GM18517 (cell line): ENCODE results near the gene TNFAIP3.

Experiments used
- ATAC-seq: cut with Tn5 transposase; IDR thresholded peaks from one replicate; pipeline ENCODE4 v1.9.1; 2021; ENCODE audit warnings: mild to moderate bottlenecking, moderate library complexity; ENCODE audit not compliant: unreplicated experiment

TNFAIP3 gene

DNA sequence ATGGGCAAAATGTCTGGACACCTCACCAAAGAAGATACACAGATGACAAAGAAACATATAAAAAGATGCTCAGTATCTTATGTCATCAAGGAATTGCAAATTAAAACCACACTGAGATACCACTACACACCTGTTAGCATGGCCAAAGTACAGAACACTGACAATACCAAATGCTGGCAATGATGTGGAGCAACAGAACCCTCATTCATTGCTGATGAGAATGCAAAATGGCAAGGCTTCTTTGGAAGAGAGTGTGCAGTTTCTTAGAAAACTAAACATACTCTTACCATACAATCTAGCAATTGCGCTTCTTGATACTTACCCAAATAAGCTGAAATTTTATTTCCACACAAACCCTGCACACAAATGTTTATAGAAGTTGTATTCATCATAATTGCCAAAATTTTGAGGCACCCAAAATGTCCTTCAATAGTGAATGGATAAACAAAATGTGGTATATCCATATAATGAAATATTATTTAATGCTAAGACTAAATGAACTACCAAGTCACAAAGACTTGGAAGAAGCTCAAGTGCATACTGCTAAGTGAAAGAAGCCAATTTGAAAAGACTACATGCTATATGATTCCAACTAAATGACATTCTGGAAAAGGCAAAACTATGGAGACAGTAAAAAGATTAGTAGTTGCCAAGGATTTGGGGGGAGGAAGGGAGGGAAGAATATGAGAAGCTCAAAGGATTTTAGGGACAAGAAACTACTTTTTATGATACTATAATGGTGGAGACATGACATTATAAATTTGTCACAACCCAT, 50.7 kb downstream of the TNFAIP3 start:
- ATAC-seq: no peak

DNA sequence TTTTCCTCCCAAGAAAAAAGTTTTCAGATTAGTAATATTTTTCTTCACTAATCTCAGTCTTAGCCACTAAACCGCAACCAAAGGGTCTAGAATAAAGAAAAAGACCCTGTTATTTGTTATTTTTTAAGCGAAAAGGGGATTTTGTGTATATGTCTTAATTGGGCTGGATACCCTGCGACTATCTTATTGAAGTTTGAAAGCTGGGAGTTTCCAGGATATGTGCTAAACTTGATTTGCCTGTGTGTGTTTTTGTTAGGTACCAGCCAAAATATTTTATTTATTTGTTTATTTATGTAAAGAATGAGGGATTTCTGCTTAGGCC, 52.4 kb downstream of the TNFAIP3 start:
- no peak for ATAC-seq

DNA sequence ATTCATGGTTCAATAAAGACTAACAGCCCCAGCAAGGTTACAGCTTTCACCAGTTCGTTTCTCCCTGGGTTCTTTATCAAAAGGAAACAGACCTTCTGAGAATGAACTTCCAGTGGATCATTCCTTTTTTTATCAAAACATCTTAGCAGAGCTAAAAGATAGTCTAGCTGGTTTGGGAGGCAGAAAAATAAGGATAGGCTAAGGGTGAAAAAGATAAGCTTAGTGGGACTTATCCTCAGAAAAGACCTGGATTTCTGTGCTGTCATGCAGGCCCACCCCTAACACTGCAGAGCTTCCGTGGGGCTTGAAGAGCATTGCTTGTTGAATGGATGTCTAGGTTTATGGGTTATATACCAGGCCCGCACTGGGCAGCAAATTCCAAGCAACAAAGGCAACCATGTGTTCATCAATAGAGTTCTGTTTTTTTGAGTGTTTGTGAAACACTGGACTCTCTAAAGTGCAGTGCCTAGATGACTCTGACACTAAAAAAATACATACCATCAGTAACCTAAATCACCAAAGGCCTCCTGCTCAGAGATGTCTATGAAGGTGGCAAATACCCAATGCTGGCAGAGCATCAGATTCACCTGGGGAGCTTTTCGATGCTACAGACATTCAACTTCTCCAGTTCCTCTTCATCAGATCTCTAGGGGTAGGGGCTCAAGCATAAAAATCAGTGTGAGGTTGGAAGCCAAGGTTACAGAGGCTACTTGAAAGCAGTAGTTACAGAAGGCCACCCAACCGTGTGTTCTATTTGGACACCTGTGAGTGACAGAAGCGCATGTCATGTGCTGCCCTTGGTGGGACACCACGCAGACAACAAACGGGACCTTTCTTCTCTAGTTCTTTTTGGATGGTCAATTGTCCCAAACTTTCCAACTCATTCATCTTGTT, 53.0 kb downstream of the TNFAIP3 start:
- no peak for ATAC-seq

DNA sequence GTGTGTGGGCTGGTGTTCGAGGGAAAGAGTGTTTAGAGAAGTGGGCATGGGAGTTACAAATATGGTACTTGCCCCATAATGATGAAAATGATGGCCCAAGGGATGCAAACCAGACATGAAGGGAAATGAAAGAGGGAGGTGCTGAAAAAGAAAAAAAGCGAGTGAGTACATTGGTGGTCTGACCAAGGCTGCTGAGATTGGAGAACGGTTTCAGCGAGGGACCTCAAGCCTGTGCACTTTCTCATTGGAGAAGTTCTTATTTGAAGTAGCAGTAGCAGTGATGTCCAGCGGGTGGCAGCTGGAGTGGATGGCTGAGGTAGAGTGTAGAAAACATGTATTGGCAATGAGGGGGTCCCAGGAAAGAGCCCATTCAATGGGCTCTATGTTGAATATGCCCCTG, 54.8 kb downstream of the TNFAIP3 start:
- peak; percentile 53 for ATAC-seq

DNA sequence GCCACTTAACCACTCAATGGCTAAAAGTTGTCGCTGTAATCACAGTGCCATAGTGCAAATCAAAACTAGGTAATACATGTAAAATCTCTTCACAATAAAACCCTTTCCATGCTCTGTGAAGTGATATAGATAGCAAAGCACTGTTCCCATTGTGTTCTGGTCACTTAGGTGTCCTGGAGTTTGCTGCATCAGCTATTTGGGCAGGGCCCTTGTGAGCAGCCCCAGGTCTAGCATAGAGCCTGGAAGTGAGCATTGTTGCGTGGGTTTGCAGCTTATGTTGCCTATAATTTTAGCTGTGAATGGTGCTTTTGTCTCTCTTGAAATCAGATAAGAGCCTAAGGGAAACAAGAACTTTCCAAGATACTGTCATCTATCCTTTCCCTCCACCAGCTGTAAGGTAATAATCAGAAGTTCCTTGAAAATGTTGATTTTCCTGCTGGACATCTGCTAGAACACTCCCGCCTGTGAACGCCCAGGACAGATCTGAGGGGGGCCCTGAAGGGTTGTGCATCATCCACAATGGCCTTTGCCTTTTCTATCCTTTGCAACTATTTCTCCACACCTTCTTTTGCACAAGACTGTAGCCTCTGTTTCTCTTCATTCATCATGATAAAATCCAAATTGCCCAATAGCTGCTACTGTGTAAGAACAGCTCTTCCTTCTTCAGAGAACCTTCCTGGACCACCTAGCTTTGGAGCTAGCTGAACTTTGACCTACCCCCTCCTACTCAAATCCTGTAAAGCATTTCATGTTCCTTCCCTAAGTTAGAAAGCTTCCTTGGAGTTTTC, 57.0 kb downstream of the TNFAIP3 start:
- no peak for ATAC-seq

DNA sequence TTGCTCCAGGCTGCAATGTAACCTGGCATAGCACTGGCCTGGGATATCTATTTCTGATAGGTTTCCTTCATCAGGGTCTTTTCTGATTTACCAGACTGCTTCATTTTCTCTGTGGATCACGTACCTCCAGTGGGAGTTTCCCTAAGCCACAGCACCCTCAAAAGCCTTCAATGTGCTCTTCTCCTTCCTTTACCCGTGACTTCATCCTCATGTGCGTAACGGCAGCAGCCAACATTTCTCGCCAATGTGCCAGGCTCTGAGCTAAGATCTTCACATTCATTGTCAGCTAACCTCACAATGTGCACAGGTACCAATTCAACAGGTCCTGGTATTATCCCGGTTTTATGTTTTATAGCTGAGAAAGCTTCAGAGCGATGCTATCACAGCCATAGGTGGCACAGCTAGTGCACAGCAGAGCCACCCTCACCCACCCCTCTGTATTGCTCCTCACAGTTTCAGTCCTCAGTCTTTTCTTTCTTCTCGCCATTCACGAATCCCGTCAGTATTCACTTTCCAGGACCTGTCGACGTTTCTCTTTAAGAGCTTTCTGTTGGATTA, 58.2 kb downstream of the TNFAIP3 start:
- no peak for ATAC-seq

DNA sequence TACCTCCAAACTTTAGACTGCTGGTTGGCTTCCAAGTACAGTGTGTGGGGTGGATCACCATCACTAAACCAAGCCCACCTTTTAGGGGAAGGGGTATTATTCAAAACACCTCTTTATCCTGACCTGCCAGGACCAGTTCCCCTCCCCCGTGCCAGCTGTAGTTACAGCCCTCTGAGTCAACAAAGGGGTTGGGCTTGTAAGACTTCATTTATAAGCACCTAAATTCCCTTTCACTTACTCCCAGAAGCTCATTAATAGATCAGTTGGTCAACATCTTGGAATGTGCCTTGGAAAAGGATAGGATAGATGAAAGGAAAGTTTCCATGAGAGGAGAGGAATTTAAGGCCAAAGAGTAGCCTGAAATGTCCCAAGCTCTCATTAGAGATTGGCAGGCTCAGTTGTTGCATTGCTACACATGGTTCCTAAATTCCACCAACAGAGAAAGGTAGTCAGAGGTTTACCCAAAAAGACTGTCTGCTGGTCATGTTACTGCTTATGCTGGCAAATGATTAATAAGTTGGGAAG, 59.2 kb downstream of the TNFAIP3 start:
- ATAC-seq: no peak

DNA sequence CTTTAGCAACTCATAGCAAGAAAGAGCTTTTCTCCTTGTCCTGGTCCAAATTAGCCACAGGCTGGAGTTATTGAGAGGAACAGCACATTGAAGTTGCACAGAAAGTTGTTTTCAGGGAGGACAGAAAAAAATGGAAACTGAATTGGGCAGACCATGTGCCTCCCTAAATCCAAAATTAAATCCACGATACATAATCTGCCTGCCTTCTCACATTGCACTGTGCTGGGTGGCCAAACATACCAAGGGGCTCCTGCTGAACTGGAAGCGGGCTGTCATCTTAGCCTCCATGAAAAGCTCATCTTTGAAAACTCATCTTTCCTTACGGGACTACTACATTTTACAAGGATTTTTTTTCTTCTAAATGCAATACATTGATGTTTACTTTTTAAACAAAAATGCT, 59.9 kb downstream of the TNFAIP3 start:
- no peak for ATAC-seq

DNA sequence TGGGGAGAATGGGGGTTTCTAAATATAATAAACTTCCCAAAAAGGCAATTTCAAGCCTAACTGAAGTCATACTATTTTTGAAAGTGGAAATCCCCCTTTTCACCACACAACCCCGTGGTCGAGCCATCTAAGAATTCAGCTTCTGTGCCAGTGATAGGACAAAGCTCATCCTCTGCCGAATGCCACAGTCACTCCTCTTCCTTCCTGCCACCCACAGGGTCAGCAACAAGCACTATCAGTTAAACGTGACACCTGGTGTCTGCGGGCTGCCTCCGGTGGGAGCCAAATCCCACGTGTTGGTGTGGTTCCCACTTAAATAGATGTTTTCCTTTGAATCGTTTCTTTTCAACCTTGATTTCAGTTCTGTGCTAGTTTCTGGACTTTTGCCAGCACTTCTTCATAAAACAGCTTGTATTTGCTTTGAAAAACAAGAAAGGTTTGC, 60.7 kb downstream of the TNFAIP3 start:
- ATAC-seq: peak; percentile 86

DNA sequence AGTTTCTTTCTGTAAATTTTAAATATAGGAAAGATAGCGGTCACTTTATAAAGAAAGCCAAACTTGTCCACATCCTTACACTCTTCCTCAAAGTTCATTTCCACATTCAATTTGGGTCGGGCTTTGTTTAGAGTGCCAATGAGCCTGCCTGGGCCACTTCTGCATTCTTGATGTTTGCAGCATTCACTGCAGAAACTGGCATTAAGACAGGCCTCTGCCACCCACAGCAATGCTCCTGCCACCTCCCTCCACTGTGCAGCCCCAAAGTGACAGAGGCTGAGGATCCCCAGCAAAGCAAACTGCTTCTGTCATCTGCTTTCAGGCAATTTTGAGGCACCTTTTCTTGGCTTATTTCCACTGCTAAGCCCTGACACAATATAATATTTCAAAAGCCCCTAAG, 61.2 kb downstream of the TNFAIP3 start:
- ATAC-seq: peak; percentile 29

DNA sequence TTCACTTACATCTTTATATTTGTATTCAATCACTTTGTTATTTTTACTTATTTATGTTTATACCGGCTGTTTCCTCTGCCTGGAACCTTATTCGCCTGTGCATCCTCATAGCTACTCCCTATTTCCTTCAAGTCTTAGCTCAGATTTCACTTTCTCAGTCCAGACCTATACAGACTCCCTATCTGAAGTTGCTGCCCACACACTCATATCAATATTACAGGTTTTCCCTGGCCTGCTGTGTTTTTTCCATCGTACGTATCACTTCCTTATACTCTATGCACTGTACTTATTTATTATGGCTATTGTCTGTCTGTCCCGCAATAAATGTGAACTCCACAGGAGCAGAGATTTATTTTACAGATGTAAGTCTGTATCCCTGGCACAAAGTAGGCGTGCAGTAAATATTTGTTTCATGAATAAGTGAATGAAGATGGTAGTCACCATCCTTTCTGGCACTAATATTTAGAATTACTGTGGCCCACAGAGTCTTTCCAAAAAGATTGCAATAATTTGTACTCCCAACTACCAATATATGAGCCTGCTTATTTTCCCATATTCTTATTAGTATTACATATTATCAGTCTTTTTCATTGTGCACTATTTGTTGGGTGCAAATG, 64.9 kb downstream of the TNFAIP3 start:
- no peak for ATAC-seq
